ENCODE results near the gene SWT1.
"Not testable (repeated sequence)": the region's sequence is repeated elsewhere in the genome, so short reads cannot be mapped to it uniquely, and the experiment has no call there.

SWT1 gene

DNA sequence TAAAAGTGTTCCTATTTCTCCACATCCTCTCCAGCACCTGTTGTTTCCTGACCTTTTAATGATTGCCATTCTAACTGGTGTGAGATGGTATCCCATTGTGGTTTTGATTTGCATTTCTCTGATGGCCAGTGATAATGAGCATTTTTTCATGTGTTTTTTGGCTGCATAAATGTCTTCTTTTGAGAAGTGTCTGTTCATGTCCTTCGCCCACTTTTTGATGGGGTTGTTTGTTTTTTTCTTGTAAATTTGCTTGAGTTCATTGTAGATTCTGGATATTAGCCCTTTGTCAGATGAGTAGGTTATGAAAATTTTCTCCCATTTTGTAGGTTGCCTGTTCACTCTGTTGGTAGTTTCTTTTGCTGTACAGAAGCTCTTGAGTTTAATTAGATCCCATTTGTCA, 95.4 kb downstream of the SWT1 start:
- not testable (repeated sequence) for H3K4me1 Mint-ChIP-seq; H3K4me3 Mint-ChIP-seq; ATAC-seq; H3K36me3 Mint-ChIP-seq; DNase-seq (ENCODE audit: low spot score in 2 of 2); H3K9me3 Mint-ChIP-seq; H3K27ac Mint-ChIP-seq

GRCh38 chr1:185255595-185255994, 98.6 kb downstream of the SWT1 start:
- H3K27ac Mint-ChIP-seq; H3K36me3 Mint-ChIP-seq; DNase-seq (ENCODE audit: low spot score in 2 of 2); ATAC-seq; H3K4me3 Mint-ChIP-seq; H3K4me1 Mint-ChIP-seq; H3K9me3 Mint-ChIP-seq: not testable (repeated sequence)

DNA sequence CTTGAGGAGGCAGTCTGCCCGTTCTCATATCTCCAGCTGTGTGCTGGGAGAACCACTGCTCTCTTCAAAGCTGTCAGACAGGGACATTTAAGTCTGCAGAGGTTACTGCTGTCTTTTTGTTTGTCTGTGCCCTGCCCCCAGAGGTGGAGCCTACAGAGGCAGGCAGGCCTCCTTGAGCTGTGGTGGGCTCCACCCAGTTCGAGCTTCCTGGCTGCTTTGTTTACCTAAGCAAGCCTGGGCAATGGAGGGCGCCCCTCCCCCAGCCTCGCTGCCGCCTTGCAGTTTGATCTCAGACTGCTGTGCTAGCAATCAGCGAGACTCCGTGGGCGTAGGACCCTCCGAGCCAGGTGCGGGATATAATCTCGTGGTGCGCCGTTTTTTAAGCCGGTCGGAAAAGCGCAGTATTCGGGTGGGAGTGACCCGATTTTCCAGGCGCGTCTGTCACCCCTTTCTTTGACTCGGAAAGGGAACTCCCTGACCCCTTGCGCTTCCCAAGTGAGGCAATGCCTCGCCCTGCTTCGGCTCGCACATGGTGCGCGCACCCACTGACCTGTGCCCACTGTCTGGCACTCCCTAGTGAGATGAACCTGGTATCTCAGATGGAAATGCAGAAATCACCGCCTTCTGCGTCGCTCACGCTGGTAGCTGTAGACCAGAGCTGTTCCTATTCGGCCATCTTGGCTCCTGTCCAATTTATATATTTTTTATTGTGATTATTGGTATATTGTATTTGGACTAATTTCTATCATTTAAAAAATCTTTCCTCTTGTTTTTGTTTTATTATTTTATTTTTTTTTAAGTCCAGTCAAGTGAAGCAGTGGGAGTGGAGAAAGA, 100.4 kb downstream of the SWT1 start:
- ATAC-seq; DNase-seq (ENCODE audit: low spot score in 2 of 2); H3K4me1 Mint-ChIP-seq; H3K9me3 Mint-ChIP-seq; H3K36me3 Mint-ChIP-seq: not testable (repeated sequence)
- Mint-ChIP-seq H3K27ac (peak overlapping the region; percentile 69), H3K4me3 (peak overlapping the region; percentile 60)

- no peak for DNase-seq (ENCODE audit: low spot score in 2 of 2)
- ATAC-seq, result no peak
- Mint-ChIP-seq H3K4me3 (peak overlapping the region; percentile 60), H3K4me1 (no peaks in the 10 kb centered on the region), H3K27ac (peak overlapping the region; percentile 69), H3K36me3 (no peaks in the 10 kb centered on the region), H3K9me3 (peaks cover 4% of the 10 kb centered on the region)
Measured at GRCh38 chr1:185257950-185258208, 100.9 kb downstream of the SWT1 start.

DNA sequence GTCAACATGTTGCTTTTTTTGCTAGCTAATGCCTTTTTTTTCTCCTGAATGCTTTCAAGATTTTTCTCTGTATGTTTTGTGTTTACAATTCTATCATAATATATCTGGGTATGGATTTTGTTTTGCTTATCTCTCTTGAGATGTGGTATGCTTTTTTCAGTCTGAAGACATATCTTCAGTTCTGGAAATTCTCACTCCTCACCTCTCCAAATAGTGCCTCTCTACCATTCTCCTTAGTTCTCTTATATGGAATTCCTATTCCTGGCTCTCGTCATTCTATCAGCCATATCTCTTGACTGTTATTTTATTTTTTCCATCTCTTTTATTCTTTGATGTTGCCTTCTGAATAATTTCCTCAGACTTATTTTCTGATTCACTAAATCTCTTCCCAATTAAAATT, 101.7 kb downstream of the SWT1 start:
- Mint-ChIP-seq H3K36me3 (no peaks in the 10 kb centered on the region), H3K4me3 (peak overlapping the region; percentile 60), H3K4me1 (no peaks in the 10 kb centered on the region), H3K27ac (no peak overlapping the region), H3K9me3 (peaks cover 4% of the 10 kb centered on the region)
- no peak for ATAC-seq
- DNase-seq (ENCODE audit: low spot score in 2 of 2), result no peak

DNA sequence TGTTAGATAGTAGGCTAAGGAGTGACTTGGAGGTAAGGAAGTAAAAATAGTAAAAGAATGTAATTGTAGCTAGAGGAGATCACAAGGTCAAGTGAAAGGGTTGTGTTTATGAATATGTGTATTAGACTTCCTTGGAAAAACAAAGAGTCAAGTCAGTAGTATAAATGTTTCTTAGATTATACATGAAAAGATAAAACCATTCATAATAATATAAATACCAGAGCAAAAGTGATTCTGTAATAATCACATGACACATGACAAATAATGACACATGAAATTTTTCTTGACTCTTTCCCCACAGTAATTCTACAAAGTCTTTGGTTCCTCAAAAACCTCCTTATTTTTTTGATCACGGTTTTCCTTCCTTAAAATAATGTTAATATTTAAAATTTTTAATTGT, 103.6 kb downstream of the SWT1 start:
- Mint-ChIP-seq H3K4me3 (no peak overlapping the region), H3K9me3 (no peaks in the 10 kb centered on the region), H3K36me3 (no peaks in the 10 kb centered on the region), H3K27ac (no peak overlapping the region), H3K4me1 (no peaks in the 10 kb centered on the region)
- no peak for DNase-seq (ENCODE audit: low spot score in 2 of 2)
- ATAC-seq, result no peak

DNA sequence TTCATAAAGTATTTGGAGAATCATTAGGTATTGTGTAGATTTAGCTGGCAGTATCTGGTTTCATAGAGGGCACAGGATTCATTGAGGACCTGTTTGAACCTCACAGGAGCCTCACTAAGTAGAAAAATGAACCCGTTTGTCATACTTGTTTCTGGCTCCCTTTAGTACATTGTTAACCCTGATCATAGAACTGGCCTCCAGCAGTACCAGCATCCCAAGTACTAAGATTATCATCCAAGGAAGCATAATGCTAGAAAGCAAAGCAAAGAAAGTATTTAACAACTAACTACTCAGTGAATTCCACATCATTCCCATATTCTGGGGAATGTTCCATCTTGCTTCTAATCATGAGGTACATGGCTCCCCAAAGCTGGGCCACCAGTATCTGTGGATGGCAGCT, 105.2 kb downstream of the SWT1 start:
- Mint-ChIP-seq H3K9me3 (no peaks in the 10 kb centered on the region), H3K36me3 (no peaks in the 10 kb centered on the region), H3K27ac (no peak overlapping the region), H3K4me3 (no peak overlapping the region), H3K4me1 (no peaks in the 10 kb centered on the region)
- ATAC-seq (no peak), DNase-seq (ENCODE audit: low spot score in 2 of 2) (no peak)

- Mint-ChIP-seq H3K4me1 (no peaks in the 10 kb centered on the region), H3K27ac (no peak overlapping the region), H3K36me3 (no peaks in the 10 kb centered on the region), H3K4me3 (no peak overlapping the region), H3K9me3 (no peaks in the 10 kb centered on the region)
- DNase-seq (ENCODE audit: low spot score in 2 of 2), result no peak
- ATAC-seq, result no peak
Measured at GRCh38 chr1:185263292-185263691, 106.3 kb downstream of the SWT1 start.

DNA sequence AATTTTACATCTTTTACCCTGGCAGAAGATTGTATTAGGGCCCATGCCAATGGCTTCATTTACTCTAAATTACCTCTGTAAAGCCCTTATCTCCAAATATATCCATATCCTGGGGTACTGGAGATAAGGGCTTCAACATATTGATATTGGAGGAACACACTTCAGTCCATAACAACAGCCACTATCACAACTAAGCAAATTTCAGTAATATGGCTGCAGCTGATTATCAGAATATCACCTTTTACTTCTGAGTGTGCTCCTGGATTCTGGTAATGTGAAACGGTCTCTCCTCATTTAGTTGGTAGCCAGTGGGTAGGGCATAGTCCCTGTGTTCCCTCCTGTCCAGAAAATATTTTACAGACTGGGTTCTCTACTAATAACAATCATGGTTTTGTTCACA, 106.8 kb downstream of the SWT1 start:
- Mint-ChIP-seq H3K9me3 (no peaks in the 10 kb centered on the region), H3K4me1 (no peaks in the 10 kb centered on the region), H3K4me3 (no peak overlapping the region), H3K36me3 (no peaks in the 10 kb centered on the region), H3K27ac (no peak overlapping the region)
- ATAC-seq (no peak), DNase-seq (ENCODE audit: low spot score in 2 of 2) (no peak)

DNA sequence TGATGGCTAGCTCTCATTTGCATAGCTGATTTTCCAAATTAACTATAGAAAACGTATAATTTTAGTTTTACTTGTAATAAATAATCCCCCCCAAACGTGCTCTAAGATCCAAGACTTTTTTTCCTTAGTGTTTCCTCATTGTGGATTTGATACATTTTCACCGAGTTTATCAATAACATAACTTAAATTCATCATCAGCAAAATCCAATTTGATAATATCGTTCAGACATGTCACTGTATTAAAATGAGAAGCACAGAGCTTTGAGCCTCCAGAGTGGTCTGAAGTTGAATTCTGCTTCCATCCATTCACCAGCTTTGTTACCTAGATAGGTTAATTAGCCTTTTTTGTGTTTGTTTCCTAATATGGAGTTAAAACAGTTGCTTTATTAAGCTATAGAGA, 108.3 kb downstream of the SWT1 start:
- no peaks in the 10 kb centered on the region for H3K36me3 Mint-ChIP-seq
- H3K4me3 Mint-ChIP-seq, result no peak overlapping the region
- no peaks in the 10 kb centered on the region for H3K4me1 Mint-ChIP-seq
- H3K9me3 Mint-ChIP-seq, result no peaks in the 10 kb centered on the region
- no peak for DNase-seq (ENCODE audit: low spot score in 2 of 2)
- H3K27ac Mint-ChIP-seq, result no peak overlapping the region
- ATAC-seq, result no peak

- ATAC-seq, result no peak
- H3K9me3 Mint-ChIP-seq, result no peaks in the 10 kb centered on the region
- H3K36me3 Mint-ChIP-seq, result no peaks in the 10 kb centered on the region
- DNase-seq (ENCODE audit: low spot score in 2 of 2), result no peak
- H3K27ac Mint-ChIP-seq, result no peak overlapping the region
- no peak overlapping the region for H3K4me3 Mint-ChIP-seq
- H3K4me1 Mint-ChIP-seq, result no peaks in the 10 kb centered on the region
Measured at GRCh38 chr1:185267301-185267700, 110.3 kb downstream of the SWT1 start.

DNA sequence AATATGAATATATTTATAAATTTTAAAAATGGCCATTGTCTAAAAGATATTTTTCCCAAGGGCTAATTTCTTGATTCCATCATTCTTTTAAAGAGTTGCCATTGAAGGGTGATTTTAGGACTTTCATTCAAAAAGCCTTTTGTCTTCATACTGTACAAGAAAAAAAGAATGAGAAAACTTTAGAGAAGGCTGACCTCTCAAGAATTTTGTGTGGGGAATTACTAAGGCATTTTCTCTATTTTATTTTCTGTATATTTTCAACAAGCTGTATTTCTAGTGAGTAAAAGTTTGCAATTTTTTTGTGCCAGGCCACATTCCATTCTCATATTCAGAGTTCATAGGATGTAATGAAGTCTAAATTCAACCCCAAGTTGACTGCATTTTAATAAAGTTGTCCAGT, 110.7 kb downstream of the SWT1 start:
- H3K4me1 Mint-ChIP-seq, result no peaks in the 10 kb centered on the region
- no peak for ATAC-seq
- H3K36me3 Mint-ChIP-seq, result no peaks in the 10 kb centered on the region
- no peak overlapping the region for H3K4me3 Mint-ChIP-seq
- DNase-seq (ENCODE audit: low spot score in 2 of 2), result no peak
- no peaks in the 10 kb centered on the region for H3K9me3 Mint-ChIP-seq
- no peak overlapping the region for H3K27ac Mint-ChIP-seq

- DNase-seq (ENCODE audit: low spot score in 2 of 2) (no peak), ATAC-seq (no peak)
- H3K27ac Mint-ChIP-seq, result no peak overlapping the region
- H3K4me1 Mint-ChIP-seq, result no peaks in the 10 kb centered on the region
- H3K9me3 Mint-ChIP-seq, result no peaks in the 10 kb centered on the region
- H3K36me3 Mint-ChIP-seq, result no peaks in the 10 kb centered on the region
- H3K4me3 Mint-ChIP-seq, result no peak overlapping the region
Measured at GRCh38 chr1:185268352-185268751, 111.4 kb downstream of the SWT1 start.

- DNase-seq (ENCODE audit: low spot score in 2 of 2) (no peak), ATAC-seq (no peak)
- Mint-ChIP-seq H3K9me3 (no peaks in the 10 kb centered on the region), H3K4me3 (no peak overlapping the region), H3K27ac (no peak overlapping the region), H3K4me1 (no peaks in the 10 kb centered on the region), H3K36me3 (no peaks in the 10 kb centered on the region)
Measured at GRCh38 chr1:185271921-185272320, 115.0 kb downstream of the SWT1 start.

DNA sequence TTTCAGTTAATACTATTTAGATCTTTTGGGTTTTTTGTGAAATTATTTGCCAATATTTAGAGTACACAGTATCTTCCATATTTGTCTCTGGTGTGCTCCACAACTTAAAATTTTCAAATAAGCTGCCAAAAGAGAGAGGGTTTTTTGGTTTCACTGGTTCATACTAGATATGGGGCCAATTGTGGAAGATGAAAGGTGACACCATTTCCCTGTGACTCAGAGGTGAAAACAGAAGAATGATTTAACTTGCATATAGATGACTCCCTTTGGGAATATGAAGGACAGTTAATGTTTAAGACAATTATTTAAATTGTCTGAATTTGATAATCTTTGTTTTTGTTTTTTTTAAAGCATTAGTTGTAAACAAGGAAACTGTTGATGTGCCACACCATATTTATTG, 122.6 kb downstream of the SWT1 start:
- Mint-ChIP-seq H3K4me1 (peaks cover 29% of the 10 kb centered on the region), H3K27ac (peak overlapping the region; percentile 84)

GRCh38 chr1:185280589-185280988, 123.6 kb downstream of the SWT1 start:
- Mint-ChIP-seq H3K4me3 (no peak overlapping the region), H3K27ac (peak overlapping the region; percentile 84)
- no peak for ATAC-seq

More for the DNA sequence above, 122.6 kb downstream of the SWT1 start:
- Mint-ChIP-seq H3K36me3 (peaks cover 10% of the 10 kb centered on the region), H3K4me3 (no peak overlapping the region), H3K9me3 (no peaks in the 10 kb centered on the region)
- DNase-seq (ENCODE audit: low spot score in 2 of 2), result no peak
- ATAC-seq, result no peak

DNA sequence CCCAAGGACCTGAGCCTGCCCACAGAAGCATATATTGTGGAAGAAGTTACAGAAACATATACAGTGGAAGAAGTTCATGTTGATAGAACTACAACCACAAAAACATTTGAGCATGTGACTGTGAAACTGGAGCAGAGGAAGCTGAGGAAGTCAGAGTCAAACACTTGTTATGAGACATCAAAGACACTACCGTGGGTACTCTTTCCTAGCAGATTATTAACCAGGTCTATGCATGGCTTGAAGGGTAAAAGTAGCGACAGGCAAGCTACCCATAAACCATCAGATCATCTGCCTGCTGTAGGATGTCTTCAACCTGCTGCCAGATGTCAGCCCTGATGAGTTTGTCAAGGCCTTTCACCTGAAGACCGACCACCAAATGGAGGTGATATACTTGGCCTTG, 124.3 kb downstream of the SWT1 start:
- Mint-ChIP-seq H3K36me3 (peaks cover 10% of the 10 kb centered on the region), H3K4me3 (peak overlapping the region; percentile 32), H3K9me3 (no peaks in the 10 kb centered on the region), H3K4me1 (peaks cover 29% of the 10 kb centered on the region), H3K27ac (peak overlapping the region; percentile 84)
- ATAC-seq (peak; percentile 82), DNase-seq (ENCODE audit: low spot score in 2 of 2) (no peak)

More at GRCh38 chr1:185280589-185280988, 123.6 kb downstream of the SWT1 start:
- peaks cover 29% of the 10 kb centered on the region for H3K4me1 Mint-ChIP-seq
- no peak for DNase-seq (ENCODE audit: low spot score in 2 of 2)
- peaks cover 10% of the 10 kb centered on the region for H3K36me3 Mint-ChIP-seq
- H3K9me3 Mint-ChIP-seq, result no peaks in the 10 kb centered on the region

Data from stimulated activated effector memory CD8-positive, alpha-beta T cell treated with anti-CD3 and anti-CD28 coated beads, Interleukin-12 subunit alpha, Interleukin-12 subunit beta, amount 100 ng/mL, for 72 hours (primary cell).